Activated CD4-positive, CD25-positive, alpha-beta regulatory T cell treated with anti-CD3 and anti-CD28 coated beads, Interleukin-2, amount 50 U/mL, for 24 hours (primary cell): Measurements from ENCODE around the gene ELAVL2.

Experiments used
- ATAC-seq, 2 donors: fragments of 150-1000 bp; cut with Tn5 transposase; one replicate each; pipeline ENCODE4 v1.10.0; 2021; ENCODE audit warnings: mild to moderate bottlenecking in 1 of 2, moderate library complexity in 1 of 2

ELAVL2 gene

GRCh38 chr9:23821375-23822181 is 4.5 kb downstream of the ELAVL2 start:
- no peak for ATAC-seq

GRCh38 chr9:23820451-23821374 is 5.3 kb downstream of the ELAVL2 start:
- ATAC-seq = no peak

- ATAC-seq = no peak
Measured at GRCh38 chr9:23819403-23819802, 6.6 kb downstream of the ELAVL2 start.

DNA sequence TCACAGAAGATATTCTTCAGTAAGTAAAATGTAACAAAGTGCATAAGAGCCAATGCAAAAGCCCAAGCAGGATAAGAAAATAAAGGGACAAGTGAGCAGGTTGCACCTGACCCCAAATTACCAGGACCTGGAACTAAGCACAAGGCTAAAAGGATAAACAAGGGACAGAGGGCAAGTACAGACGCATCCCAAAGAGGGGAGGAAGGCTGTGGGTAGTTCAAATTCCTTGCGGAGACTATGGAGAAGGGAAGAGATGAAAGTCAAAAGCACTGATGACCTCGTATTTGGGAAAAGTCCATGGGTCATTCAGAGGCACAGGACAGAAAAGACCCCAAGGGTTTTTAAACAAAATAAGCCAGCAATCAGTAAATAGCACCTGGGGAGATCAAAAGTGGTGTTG is 11.8 kb downstream of the ELAVL2 start:
- ATAC-seq = no peak

DNA sequence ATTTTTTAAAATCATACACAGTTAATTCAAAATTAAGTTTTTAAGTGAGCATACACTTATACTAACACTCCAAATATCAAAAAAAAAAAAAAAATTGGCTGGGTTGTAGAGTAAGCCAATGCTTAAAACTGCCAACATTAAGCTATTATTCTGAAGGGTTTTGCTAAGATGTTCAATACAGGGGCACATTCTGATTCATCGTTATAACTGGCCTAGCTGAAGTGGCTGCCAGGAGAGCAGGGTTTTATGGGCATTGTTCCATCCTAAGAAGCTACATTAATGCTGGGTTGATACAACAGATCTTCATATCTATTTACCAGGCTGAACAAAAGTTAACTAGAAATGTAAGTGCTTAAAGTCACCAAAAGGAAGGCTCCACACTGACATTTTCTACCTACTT is 13.4 kb downstream of the ELAVL2 start:
- no peak for ATAC-seq

DNA sequence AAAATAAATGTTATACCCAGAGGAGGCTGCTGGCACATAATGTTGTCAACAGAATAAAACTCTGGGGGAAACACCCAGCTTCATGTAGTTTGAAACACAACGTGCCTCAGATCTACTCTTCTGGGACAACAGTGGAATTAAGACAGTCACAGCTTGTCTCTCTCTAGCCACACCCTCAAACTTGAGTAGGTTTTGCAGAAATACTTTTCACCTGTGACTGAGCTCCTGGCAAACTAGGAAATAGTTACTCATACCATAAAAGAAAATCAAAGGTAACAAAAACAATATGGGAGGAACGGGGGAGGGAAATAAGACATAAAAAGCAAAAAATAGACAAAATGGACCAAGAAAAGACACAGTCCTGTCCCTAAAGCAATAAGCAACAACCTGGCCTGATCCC is 14.4 kb downstream of the ELAVL2 start:
- ATAC-seq = no peak

- no peak for ATAC-seq
Measured at GRCh38 chr9:23803216-23803615, 22.8 kb downstream of the ELAVL2 start.

DNA sequence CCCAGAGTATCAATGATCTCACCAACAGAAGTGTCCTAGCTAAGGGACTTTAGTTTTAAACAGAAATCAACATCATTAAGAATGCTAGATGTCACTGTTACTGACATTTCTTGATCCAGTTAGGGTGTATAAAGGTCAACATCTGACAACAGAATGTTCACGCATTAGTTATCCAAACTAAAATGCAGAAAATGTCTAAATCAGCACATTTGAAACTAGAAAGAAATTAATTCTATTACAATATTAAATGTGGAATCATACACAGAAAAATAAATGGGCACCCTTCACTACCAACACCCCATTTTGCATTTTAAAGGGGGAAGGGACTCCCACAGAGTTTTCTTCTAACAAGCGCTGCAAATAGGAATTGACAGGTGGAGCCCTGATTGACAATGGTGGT is 24.5 kb downstream of the ELAVL2 start:
- no peak for ATAC-seq

DNA sequence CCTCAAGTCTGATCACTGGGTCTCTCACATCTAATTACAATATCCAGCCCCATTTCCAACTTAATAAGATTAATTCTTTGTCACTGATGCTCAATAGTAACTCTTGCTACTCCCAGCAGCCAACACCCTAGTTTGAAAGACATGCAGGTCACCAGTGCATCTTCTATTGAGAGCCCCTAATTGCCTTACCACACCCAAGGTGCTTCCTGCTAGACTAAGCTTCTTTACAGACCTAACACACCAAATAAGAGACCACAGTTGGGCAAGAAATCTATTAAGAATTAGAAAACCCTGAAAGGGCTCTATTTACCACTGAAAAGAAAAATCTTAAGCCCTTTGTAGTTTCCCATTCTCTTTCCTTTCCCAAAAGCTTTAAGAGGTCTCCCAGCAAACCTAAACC is 26.5 kb downstream of the ELAVL2 start:
- no peak for ATAC-seq

DNA sequence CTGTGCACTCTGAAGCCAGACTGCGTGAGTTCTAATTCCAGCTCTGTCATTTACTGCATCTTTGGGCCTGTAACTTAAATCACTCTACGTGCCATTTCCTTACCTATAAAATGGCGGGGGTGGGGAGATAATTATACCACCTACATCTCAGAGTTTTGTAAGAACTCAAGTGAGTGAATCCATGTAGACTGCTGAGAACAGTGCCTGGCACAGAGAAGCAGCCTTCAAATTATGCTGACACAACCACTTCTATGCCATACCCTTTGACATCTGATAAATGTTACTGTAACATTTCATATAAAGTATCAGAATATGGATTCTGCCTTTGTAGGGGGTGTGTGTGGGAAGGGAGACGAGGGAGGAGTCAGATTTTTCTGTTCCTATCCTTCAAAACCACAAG is 27.7 kb downstream of the ELAVL2 start:
- ATAC-seq = no peak

GRCh38 chr9:23796209-23796608 is 29.8 kb downstream of the ELAVL2 start:
- no peak for ATAC-seq

DNA sequence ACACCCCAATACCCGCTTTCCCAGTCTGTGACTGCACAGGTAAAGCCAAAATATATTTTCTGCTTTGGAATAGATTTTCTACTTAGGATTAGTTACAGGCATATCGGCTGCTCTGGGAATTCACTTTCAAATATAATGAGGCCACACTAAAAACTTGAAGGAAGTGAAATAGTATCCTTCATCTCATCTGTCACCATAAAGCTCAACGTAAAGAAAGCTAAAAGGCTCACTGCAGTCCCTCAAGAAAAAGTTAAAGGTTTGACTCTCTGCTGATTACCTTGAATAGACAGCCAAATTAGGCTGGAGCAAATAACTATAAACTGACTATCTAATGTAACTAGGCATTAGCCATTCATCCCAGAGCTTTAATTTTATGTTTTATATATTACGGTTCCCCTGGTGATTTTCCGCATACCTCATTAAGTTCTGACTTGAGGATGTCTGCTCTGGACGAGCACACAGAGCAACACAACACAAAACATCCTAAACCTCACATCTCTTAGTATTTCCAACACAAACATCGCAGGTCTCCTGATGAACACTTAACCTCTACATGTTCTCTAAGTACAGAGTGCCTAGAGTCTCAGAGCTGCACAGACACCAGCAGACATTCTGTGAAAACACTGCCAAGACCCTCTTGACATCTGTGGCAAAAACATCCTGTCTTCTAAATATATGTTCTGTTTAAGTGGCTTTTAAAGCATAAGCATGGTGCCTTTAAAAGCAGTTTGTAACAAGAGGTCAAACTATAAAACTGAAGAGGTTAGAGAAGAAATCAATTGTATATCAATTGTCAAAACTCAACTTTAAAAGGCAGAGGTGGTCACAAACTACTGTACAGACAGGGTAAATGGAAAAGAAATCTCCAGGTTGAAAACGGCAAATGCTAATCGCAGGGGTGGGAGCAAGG is 35.4 kb downstream of the ELAVL2 start:
- ATAC-seq = no peak

- ATAC-seq = no peak
Measured at GRCh38 chr9:23789529-23790254, 36.3 kb downstream of the ELAVL2 start.

DNA sequence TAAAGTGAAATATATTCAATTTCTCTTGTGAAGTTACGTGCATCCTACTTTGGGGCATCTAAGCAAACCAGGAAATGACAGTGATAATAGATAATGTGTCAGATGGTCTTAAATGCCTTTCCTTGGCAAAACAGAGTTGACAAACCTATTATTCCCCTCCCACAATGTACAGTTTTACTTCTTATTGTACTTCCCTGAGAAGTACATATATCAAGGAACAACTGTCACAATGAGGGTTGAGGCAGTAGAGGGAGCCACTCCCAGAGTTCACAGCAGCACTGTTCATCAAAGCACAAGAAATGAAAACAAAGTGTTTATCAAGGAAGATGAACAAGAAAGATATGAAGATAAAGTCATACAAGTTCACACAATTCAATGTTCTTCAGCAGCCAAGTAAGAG is 41.1 kb downstream of the ELAVL2 start:
- ATAC-seq = no peak

DNA sequence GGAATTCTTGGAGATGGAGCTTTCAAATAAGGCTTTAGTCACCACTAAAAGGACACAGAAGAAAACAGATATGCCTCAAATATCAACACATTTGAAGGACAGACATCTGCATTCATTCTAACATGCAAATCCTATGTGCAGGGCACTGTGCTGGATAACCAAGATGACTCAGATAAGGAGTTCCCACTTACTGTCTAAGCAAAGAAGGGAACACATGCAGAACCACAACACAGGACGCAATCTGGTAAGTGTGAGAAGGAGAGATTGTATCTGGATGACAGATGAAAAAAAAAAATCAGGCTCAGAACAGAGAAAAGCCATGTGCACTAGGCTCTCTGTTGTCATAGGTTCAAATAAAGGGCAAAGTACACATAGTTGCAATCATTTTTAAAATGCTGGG is 42.5 kb downstream of the ELAVL2 start:
- ATAC-seq = no peak

GRCh38 chr9:23779220-23779619 is 46.8 kb downstream of the ELAVL2 start:
- ATAC-seq = no peak

DNA sequence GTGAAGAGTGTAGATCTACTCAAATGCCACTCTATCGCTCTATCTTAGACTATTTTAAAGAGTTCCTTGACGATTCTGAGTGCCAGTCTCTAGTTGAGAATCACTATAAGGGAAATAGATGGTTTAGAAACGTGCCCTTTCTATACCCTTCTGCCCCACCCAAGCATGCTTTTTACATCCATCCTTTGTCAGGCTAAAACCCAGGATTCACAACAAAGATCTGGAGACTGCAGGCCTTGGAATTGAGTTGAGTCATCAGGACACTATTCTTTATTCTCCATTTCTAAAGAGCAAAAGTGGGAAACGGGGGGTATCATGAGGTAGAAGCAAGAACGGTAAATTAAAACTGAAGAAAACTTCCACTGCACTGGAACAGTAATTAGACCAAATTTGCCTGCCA is 48.7 kb downstream of the ELAVL2 start:
- ATAC-seq = no peak

GRCh38 chr9:23775549-23775948 is 50.5 kb downstream of the ELAVL2 start:
- ATAC-seq = no peak

- ATAC-seq = no peak
Measured at GRCh38 chr9:23774266-23774665, 51.8 kb downstream of the ELAVL2 start.

GRCh38 chr9:23772385-23772783 is 53.7 kb downstream of the ELAVL2 start:
- ATAC-seq = no peak

- no peak for ATAC-seq
Measured at GRCh38 chr9:23771746-23772384, 54.2 kb downstream of the ELAVL2 start.
